ENCODE results near the gene ELFN2. TPM values are rescaled to one million over a fixed set of nuclear protein-coding genes. Genes with fewer than 3 reads are reported as not detected.

The ELFN2 gene
- total and polyA plus RNA-seq, 2 donors (not counting 3 experiments of a cell fraction or from before 2014, with no cell fraction given) = 0.41 to 1.3 TPM

DNA sequence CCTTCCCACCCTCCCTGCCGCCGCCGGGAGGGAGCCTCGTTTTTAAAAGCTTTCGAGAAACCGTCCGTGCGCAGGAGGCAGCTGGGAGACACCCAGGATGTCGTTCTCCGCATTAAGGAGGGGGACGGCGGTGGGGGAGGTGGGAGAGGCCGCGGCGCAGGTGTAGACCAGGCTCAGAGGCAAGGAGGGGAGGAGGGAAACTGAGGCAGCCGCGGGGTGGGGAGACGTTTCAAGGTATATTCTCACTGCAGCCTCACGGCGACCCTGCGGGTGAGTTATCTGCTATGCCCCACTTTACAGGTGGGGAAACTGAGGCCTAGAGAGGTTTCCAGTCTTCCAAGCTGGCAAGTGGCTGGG, 102.3 kb downstream of the ELFN2 start:
- intact Hi-C loops (cut with micrococcal nuclease) (no loop called here), dilution Hi-C loops (cut with MboI; ENCODE audit: extremely low pct_ligation_motif_present, low sequenced_read_pairs) (no loop called here)
- BruUV-seq (replicated peaks) = no TSS peak
- TF ChIP-seq MAX (IDR thresholded peaks at IDR 0.05; ENCODE audit: insufficient read depth, insufficient read length) = no peak
- TF ChIP-seq, protein P1, sequence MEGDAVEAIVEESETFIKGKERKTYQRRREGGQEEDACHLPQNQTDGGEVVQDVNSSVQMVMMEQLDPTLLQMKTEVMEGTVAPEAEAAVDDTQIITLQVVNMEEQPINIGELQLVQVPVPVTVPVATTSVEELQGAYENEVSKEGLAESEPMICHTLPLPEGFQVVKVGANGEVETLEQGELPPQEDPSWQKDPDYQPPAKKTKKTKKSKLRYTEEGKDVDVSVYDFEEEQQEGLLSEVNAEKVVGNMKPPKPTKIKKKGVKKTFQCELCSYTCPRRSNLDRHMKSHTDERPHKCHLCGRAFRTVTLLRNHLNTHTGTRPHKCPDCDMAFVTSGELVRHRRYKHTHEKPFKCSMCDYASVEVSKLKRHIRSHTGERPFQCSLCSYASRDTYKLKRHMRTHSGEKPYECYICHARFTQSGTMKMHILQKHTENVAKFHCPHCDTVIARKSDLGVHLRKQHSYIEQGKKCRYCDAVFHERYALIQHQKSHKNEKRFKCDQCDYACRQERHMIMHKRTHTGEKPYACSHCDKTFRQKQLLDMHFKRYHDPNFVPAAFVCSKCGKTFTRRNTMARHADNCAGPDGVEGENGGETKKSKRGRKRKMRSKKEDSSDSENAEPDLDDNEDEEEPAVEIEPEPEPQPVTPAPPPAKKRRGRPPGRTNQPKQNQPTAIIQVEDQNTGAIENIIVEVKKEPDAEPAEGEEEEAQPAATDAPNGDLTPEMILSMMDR (IDR thresholded peaks at IDR 0.05; ENCODE audit: extremely low read depth in 1 of 2, insufficient read depth in 1 of 2, low read depth in 1 of 2, low read length in 2 of 2) = no peak
- no peak for TF ChIP-seq EZH2 (IDR thresholded peaks at IDR 0.05; ENCODE audit: borderline replicate concordance, low read depth, low read length, severe bottlenecking)
- no peak for TF ChIP-seq MYC (IDR thresholded peaks at IDR 0.05; ENCODE audit: low read depth, low read length)
- no peak for TF ChIP-seq GATA2 (IDR thresholded peaks at IDR 0.05; ENCODE audit: insufficient read depth, insufficient read length, low read depth, low read length)
- TF ChIP-seq FOS (IDR thresholded peaks at IDR 0.05; ENCODE audit: borderline replicate concordance, insufficient read depth, low read length) = no peak
- TF ChIP-seq POLR2AphosphoS5 (IDR thresholded peaks at IDR 0.05; ENCODE audit: insufficient read depth, low read depth, low read length) = no peak
- no peak for TF ChIP-seq JUN (IDR thresholded peaks at IDR 0.05; ENCODE audit: borderline replicate concordance, insufficient read depth, insufficient read length, low read depth)
- no peak for TF ChIP-seq POLR2A (IDR thresholded peaks at IDR 0.05; ENCODE audit: low read depth, low read length)
- no peaks in the 10 kb centered on the region for H3K36me3 ChIP-seq (ENCODE audit: control insufficient read depth in 2 of 2, extremely low read depth in 1 of 2, insufficient read depth in 2 of 2, low read length in 2 of 2)
- H3K9ac ChIP-seq (replicated peaks; ENCODE audit: extremely low read depth, insufficient read depth, low read length) = no peak overlapping the region
- H3K4me2 ChIP-seq (ENCODE audit: insufficient read depth, low read length) = no peak overlapping the region
- H3K4me3 ChIP-seq (replicated peaks in 1 of 3; ENCODE audit: insufficient read depth in 1 of 3, low read depth in 1 of 3, low read length in 3 of 3) = no peak overlapping the region
- peaks cover 0 to 5% of the 10 kb centered on the region in 2 experiments for H3K27me3 ChIP-seq (ENCODE audit: control insufficient read depth in 2 of 2, insufficient read depth in 2 of 2, low read length in 2 of 2)
- no peak for FAIRE-seq
- H4K20me1 ChIP-seq (replicated peaks; ENCODE audit: control insufficient read depth, extremely low read depth, insufficient read depth, low read length) = no peaks in the 10 kb centered on the region
- H3K4me1 ChIP-seq (ENCODE audit: control insufficient read depth, extremely low read depth, insufficient read depth, low read length) = peaks cover 29% of the 10 kb centered on the region
- no peaks in the 10 kb centered on the region for H3K79me2 ChIP-seq (ENCODE audit: control insufficient read depth, insufficient read depth, low read length)
- no peak for DNase-seq (ENCODE audit: low read depth, low spot score)
- H3K9me3 ChIP-seq (replicated peaks; ENCODE audit: control insufficient read depth, insufficient read depth, low read length) = no peaks in the 10 kb centered on the region
- H3K9me1 ChIP-seq (replicated peaks; ENCODE audit: control insufficient read depth, extremely low read depth, insufficient read depth, low read length) = no peaks in the 10 kb centered on the region
- no peak overlapping the region for H3K27ac ChIP-seq (ENCODE audit: insufficient read depth, low read depth, low read length)
- no peak overlapping the region for H2AFZ ChIP-seq (ENCODE audit: low read depth, low read length)
- CTCF ChIA-PET = interaction anchor here (0.6 to 2.8 kb wide), 5 partner anchors 64 to 131 kb away, joined by 3 to 25 read pairs (median 3); no protein-coding TSS in a partner anchor
- POLR2A ChIA-PET = no interaction called here

All from endothelial cell of umbilical vein (primary cell).